ENCODE data around the gene LAPTM5. TPM values are rescaled to one million over a fixed set of nuclear protein-coding genes. Genes with fewer than 3 reads are reported as not detected.

LAPTM5 gene
- total and polyA plus RNA-seq, 2 of the 8 experiments (the other 6 are each of a cell fraction or from before 2014, with no cell fraction given) = 0.37 to 1.4 TPM

- TF ChIP-seq, protein P1, sequence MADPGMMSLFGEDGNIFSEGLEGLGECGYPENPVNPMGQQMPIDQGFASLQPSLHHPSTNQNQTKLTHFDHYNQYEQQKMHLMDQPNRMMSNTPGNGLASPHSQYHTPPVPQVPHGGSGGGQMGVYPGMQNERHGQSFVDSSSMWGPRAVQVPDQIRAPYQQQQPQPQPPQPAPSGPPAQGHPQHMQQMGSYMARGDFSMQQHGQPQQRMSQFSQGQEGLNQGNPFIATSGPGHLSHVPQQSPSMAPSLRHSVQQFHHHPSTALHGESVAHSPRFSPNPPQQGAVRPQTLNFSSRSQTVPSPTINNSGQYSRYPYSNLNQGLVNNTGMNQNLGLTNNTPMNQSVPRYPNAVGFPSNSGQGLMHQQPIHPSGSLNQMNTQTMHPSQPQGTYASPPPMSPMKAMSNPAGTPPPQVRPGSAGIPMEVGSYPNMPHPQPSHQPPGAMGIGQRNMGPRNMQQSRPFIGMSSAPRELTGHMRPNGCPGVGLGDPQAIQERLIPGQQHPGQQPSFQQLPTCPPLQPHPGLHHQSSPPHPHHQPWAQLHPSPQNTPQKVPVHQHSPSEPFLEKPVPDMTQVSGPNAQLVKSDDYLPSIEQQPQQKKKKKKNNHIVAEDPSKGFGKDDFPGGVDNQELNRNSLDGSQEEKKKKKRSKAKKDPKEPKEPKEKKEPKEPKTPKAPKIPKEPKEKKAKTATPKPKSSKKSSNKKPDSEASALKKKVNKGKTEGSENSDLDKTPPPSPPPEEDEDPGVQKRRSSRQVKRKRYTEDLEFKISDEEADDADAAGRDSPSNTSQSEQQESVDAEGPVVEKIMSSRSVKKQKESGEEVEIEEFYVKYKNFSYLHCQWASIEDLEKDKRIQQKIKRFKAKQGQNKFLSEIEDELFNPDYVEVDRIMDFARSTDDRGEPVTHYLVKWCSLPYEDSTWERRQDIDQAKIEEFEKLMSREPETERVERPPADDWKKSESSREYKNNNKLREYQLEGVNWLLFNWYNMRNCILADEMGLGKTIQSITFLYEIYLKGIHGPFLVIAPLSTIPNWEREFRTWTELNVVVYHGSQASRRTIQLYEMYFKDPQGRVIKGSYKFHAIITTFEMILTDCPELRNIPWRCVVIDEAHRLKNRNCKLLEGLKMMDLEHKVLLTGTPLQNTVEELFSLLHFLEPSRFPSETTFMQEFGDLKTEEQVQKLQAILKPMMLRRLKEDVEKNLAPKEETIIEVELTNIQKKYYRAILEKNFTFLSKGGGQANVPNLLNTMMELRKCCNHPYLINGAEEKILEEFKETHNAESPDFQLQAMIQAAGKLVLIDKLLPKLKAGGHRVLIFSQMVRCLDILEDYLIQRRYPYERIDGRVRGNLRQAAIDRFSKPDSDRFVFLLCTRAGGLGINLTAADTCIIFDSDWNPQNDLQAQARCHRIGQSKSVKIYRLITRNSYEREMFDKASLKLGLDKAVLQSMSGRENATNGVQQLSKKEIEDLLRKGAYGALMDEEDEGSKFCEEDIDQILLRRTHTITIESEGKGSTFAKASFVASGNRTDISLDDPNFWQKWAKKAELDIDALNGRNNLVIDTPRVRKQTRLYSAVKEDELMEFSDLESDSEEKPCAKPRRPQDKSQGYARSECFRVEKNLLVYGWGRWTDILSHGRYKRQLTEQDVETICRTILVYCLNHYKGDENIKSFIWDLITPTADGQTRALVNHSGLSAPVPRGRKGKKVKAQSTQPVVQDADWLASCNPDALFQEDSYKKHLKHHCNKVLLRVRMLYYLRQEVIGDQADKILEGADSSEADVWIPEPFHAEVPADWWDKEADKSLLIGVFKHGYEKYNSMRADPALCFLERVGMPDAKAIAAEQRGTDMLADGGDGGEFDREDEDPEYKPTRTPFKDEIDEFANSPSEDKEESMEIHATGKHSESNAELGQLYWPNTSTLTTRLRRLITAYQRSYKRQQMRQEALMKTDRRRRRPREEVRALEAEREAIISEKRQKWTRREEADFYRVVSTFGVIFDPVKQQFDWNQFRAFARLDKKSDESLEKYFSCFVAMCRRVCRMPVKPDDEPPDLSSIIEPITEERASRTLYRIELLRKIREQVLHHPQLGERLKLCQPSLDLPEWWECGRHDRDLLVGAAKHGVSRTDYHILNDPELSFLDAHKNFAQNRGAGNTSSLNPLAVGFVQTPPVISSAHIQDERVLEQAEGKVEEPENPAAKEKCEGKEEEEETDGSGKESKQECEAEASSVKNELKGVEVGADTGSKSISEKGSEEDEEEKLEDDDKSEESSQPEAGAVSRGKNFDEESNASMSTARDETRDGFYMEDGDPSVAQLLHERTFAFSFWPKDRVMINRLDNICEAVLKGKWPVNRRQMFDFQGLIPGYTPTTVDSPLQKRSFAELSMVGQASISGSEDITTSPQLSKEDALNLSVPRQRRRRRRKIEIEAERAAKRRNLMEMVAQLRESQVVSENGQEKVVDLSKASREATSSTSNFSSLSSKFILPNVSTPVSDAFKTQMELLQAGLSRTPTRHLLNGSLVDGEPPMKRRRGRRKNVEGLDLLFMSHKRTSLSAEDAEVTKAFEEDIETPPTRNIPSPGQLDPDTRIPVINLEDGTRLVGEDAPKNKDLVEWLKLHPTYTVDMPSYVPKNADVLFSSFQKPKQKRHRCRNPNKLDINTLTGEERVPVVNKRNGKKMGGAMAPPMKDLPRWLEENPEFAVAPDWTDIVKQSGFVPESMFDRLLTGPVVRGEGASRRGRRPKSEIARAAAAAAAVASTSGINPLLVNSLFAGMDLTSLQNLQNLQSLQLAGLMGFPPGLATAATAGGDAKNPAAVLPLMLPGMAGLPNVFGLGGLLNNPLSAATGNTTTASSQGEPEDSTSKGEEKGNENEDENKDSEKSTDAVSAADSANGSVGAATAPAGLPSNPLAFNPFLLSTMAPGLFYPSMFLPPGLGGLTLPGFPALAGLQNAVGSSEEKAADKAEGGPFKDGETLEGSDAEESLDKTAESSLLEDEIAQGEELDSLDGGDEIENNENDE (IDR thresholded peaks at IDR 0.05; ENCODE audit: insufficient replicate concordance, low read length) = no peak
- no peak for TF ChIP-seq PHF8 (conservative IDR thresholded peaks at IDR 0.05; ENCODE audit: low read depth, low read length)
- no peak for TF ChIP-seq CBX5 (IDR thresholded peaks at IDR 0.05; ENCODE audit: low read depth, low read length)
- no peak for TF ChIP-seq KDM5A (IDR thresholded peaks at IDR 0.05; ENCODE audit: low read length)
- no peak for TF ChIP-seq BRCA1 (IDR thresholded peaks at IDR 0.05; ENCODE audit: low read depth, low read length)
- TF ChIP-seq CEBPB (IDR thresholded peaks at IDR 0.05; ENCODE audit: low read depth, low read length) = no peak
These were observed 6.2 kb upstream of the LAPTM5 start (continued) for GRCh38 chr1:30763651-30764248.
